H1 (cell line): ENCODE data around the gene ITPKA. TPM values are rescaled to one million over a fixed set of nuclear protein-coding genes. Genes with fewer than 3 reads are reported as not detected.

Experiments
- BCL11A ChIP-seq, 2 experiments: IDR thresholded peaks; one replicate each; pipeline ENCODE4 v1.6.1; 2011; ENCODE audit warnings: low read depth in 2 of 2, low read length in 2 of 2, mild to moderate bottlenecking in 2 of 2
- EGR1 ChIP-seq: IDR thresholded peaks from 2 replicates; pipeline ENCODE4 v1.6.1; 2011; ENCODE audit warnings: low read depth, low read length, borderline replicate concordance
- HDAC2 ChIP-seq, 2 experiments: fragments of 300-600 bp in 1 of 2; sonication (generic) in 1 of 2; IDR thresholded peaks; 2 replicates each; pipeline ENCODE4 v1.6.1; 2011 to 2012; ENCODE audit warnings: low read depth in 2 of 2, low read length in 2 of 2, mild to moderate bottlenecking in 2 of 2, moderate library complexity in 2 of 2, borderline replicate concordance in 1 of 2, inconsistent platforms in 1 of 2
- JUND ChIP-seq: IDR thresholded peaks from 2 replicates; pipeline ENCODE4 v1.6.1; 2011; ENCODE audit warnings: mild to moderate bottlenecking, improper control_type of control experiment, low read length
- MAFK ChIP-seq: IDR thresholded peaks from 2 replicates; pipeline ENCODE4 v1.6.1; 2012; ENCODE audit warnings: low read depth, mild to moderate bottlenecking, improper control_type of control experiment, low read length
- RXRA ChIP-seq: IDR thresholded peaks from 2 replicates; pipeline ENCODE4 v1.6.1; 2011; ENCODE audit warnings: low read depth, mild to moderate bottlenecking, low read length, moderate library complexity; ENCODE audit not compliant: insufficient read depth
- SIX5 ChIP-seq: IDR thresholded peaks from 2 replicates; pipeline ENCODE4 v1.6.1; 2011; ENCODE audit warnings: mild to moderate bottlenecking, low read depth, low read length
- YY1 ChIP-seq: IDR thresholded peaks from 2 replicates; pipeline ENCODE4 v1.6.1; 2011; ENCODE audit warnings: low read depth, mild to moderate bottlenecking, low read length
- polyA plus RNA-seq, 7 experiments: library from polyadenylated mRNA; depleted of rRNA in 3 of 7; stranded (reverse) in 5 of 7; unstranded in 2 of 7; fragments of >200 nt in 5 of 7; fragments of 200-250 nt in 2 of 7; gene quantifications; 1 replicate in 5 of 7; 2 replicates in 1 of 7; 4 replicates in 1 of 7; pipeline versions ENCODE4 v1.2.1 to v1.2.3, GENCODE V29; 2011 to 2013; ENCODE audit warnings: missing spikeins in 2 of 7, mixed read lengths in 2 of 7
- total RNA-seq: library from RNA; stranded (reverse); fragmentation: NEBNext Ultra II Directional; extraction: Animal tissue kit (Norgen Biotek cat#: 25700); gene quantifications from 2 replicates; pipeline ENCODE4 v1.2.1, GENCODE V29; 2021

Gene ITPKA
- total and polyA plus RNA-seq, 2 of the 8 experiments (the other 6 are each of a cell fraction or from before 2014, with no cell fraction given): 0.39 to 0.99 TPM

- TF ChIP-seq HDAC2 (IDR thresholded peaks at IDR 0.05; ENCODE audit: borderline replicate concordance in 1 of 2, low read depth in 2 of 2, low read length in 2 of 2) (no peak), MAFK (no peak), BCL11A (IDR thresholded peaks at IDR 0.05; ENCODE audit: low read depth in 2 of 2, low read length in 2 of 2) (no peak), EGR1 (no peak), YY1 (no peak), RXRA (no peak), JUND (no peak), SIX5 (no peak)
Observed at GRCh38 chr15:41482110-41482877, 11.4 kb upstream of the ITPKA start (continued).
